ENCODE results near the gene CCZ1B. TPM values are rescaled to one million over a fixed set of nuclear protein-coding genes. Genes with fewer than 3 reads are reported as not detected.

Gene CCZ1B
- 60.1 and 63.6 TPM in 2 replicates for total RNA-seq

GRCh38 chr7:6826151-6826550 is at the start of gene CCZ1B:
TSS of gene CCZ1B (minus strand) at chr7:6826275. CDS start at chr7:6826197, 78 bp downstream.

GRCh38 chr7:6753964-6754363 is 72.1 kb downstream of the CCZ1B start, which contains the start of gene RSPH10B2:
TSS of gene RSPH10B2 (plus strand) at chr7:6754103. CDS start at chr7:6757678, 3,575 bp downstream.

Other genes with a start within 250 kb of the CCZ1B start
- 31.4 and 38.1 TPM in 2 replicates for gene ZDHHC4, start 248.8 kb downstream of the CCZ1B start, total RNA-seq
- gene INTS15, start 236.3 kb downstream of the CCZ1B start, total RNA-seq = 8.9 and 13.5 TPM in 2 replicates
- 1.6 and 5.2 TPM in 2 replicates for gene ZNF853, start 210.7 kb downstream of the CCZ1B start, total RNA-seq
- 14.6 and 15.8 TPM in 2 replicates for gene ZNF316, start 189.0 kb downstream of the CCZ1B start, total RNA-seq
- 19.0 and 32.1 TPM in 2 replicates for gene ZNF12, start 119.3 kb downstream of the CCZ1B start, total RNA-seq
- gene RSPH10B2, start 72.2 kb downstream of the CCZ1B start, total RNA-seq = 2.0 and 2.1 TPM in 2 replicates

All from dermis lymphatic vessel endothelial cell (primary cell).